Endothelial cell of umbilical vein (primary cell): ENCODE measurements around the gene PANX1. TPM values are rescaled to one million over a fixed set of nuclear protein-coding genes. Genes with fewer than 3 reads are reported as not detected.

Experiments
- BruUV-seq: library from RNA; stranded (reverse); fragments of 400-500 nt; replicated peaks from 2 replicates; lab custom pipeline; 2021; lab: Mats Ljungman, UMichigan
- CTCF ChIA-PET: fragments of 300-600, 350-600 bp; sonication (Branson Sonifier 250); formaldehyde crosslinking; loops from one replicate; lab custom pipeline; 2021; ENCODE audit warnings: antibody characterized with exemption, inconsistent platforms; lab: Charles Lee
- POLR2A ChIA-PET: fragments of 300-600, 350-600 bp; sonication (Branson Sonifier 250); formaldehyde crosslinking; loops from one replicate; lab custom pipeline; 2021; ENCODE audit warnings: antibody characterized with exemption, inconsistent platforms; lab: Charles Lee
- DNase-seq: peaks from one replicate; pipeline ENCODE4 v3.0.0-alpha.2; 2011; ENCODE audit warnings: low read depth, low spot score
- FAIRE-seq: peaks from 2 replicates; lab custom pipeline; 2011; peaks lifted over from hg19 to GRCh38; lab: Jason Lieb, UNC
- H2AFZ ChIP-seq: 2 replicates; pipeline ENCODE4 v1.6.0; 2012; ENCODE audit warnings: low read depth, low read length, control low read depth, inconsistent platforms
- H3K27ac ChIP-seq: 2 replicates; pipeline ENCODE4 v1.5.1; 2011; ENCODE audit warnings: low read depth, mild to moderate bottlenecking, control low read depth, low read length, moderate library complexity; ENCODE audit not compliant: insufficient read depth
- H3K27me3 ChIP-seq, 2 experiments: 2 replicates each; pipeline versions ENCODE4 v1.6.0 to v1.6.1; 2011; ENCODE audit warnings: low read length in 2 of 2, mixed read lengths in 1 of 2; ENCODE audit not compliant: control insufficient read depth in 2 of 2, insufficient read depth in 2 of 2
- H3K36me3 ChIP-seq, 2 experiments: 2 replicates in 1 of 2; 3 replicates in 1 of 2; pipeline ENCODE4 v1.5.1; 2011; ENCODE audit warnings: low read length in 2 of 2, mild to moderate bottlenecking in 1 of 2, moderate library complexity in 1 of 2; ENCODE audit not compliant: control insufficient read depth in 2 of 2, insufficient read depth in 2 of 2; ENCODE audit errors: extremely low read depth in 1 of 2
- H3K4me1 ChIP-seq: 3 replicates; pipeline ENCODE4 v1.5.1; 2011; ENCODE audit warnings: mild to moderate bottlenecking, low read length; ENCODE audit not compliant: control insufficient read depth, insufficient read depth; ENCODE audit errors: extremely low read depth
- H3K4me2 ChIP-seq: 2 replicates; pipeline ENCODE4 v1.6.1; 2011; ENCODE audit warnings: low read length, control low read depth, mixed read lengths; ENCODE audit not compliant: insufficient read depth
- H3K4me3 ChIP-seq, 3 experiments: fragments of 200-600 bp in 1 of 3; sonication (generic), shearing (Covaris generic) in 1 of 3; replicated peaks in 1 of 3; 2 replicates each; pipeline ENCODE4 v1.5.1; 2011 to 2016; ENCODE audit warnings: control low read depth in 3 of 3, low read length in 3 of 3, mild to moderate bottlenecking in 2 of 3, inconsistent platforms in 1 of 3, low read depth in 1 of 3, moderate library complexity in 1 of 3; ENCODE audit not compliant: insufficient read depth in 1 of 3
- H3K79me2 ChIP-seq: 2 replicates; pipeline ENCODE4 v1.6.0; 2012; ENCODE audit warnings: low read length, inconsistent platforms; ENCODE audit not compliant: control insufficient read depth, insufficient read depth
- H3K9ac ChIP-seq: replicated peaks from 2 replicates; pipeline ENCODE3; 2011; ENCODE audit warnings: low read length, control low read depth; ENCODE audit not compliant: insufficient read depth; ENCODE audit errors: extremely low read depth
- H3K9me1 ChIP-seq: replicated peaks from 3 replicates; pipeline ENCODE4 v1.6.0; 2011; ENCODE audit warnings: mild to moderate bottlenecking, low read length; ENCODE audit not compliant: control insufficient read depth, insufficient read depth; ENCODE audit errors: extremely low read depth
- H3K9me3 ChIP-seq: replicated peaks from 2 replicates; pipeline ENCODE4 v1.5.1; 2012; ENCODE audit warnings: low read length, inconsistent platforms; ENCODE audit not compliant: control insufficient read depth, insufficient read depth
- H4K20me1 ChIP-seq: replicated peaks from 2 replicates; pipeline ENCODE3; 2011; ENCODE audit warnings: mild to moderate bottlenecking, low read length; ENCODE audit not compliant: control insufficient read depth, insufficient read depth; ENCODE audit errors: extremely low read depth
- CTCF ChIP-seq, 2 donors: IDR thresholded peaks; 1 replicate in 1 of 2; 2 replicates in 1 of 2; pipeline ENCODE4 v1.5.1; 2011; ENCODE audit warnings: low read length in 2 of 2, mild to moderate bottlenecking in 2 of 2, moderate library complexity in 2 of 2, control low read depth in 1 of 2, inconsistent platforms in 1 of 2, low read depth in 1 of 2; ENCODE audit not compliant: insufficient read depth in 1 of 2; ENCODE audit errors: extremely low read depth in 1 of 2
- EZH2 ChIP-seq: IDR thresholded peaks from 2 replicates; pipeline ENCODE4 v1.6.1; 2012; ENCODE audit warnings: borderline replicate concordance, low read depth, mild to moderate bottlenecking, moderate library complexity, low read length, inconsistent platforms; ENCODE audit not compliant: severe bottlenecking
- JUN ChIP-seq: IDR thresholded peaks from 2 replicates; pipeline ENCODE4 v1.6.1; 2011; ENCODE audit warnings: borderline replicate concordance, low read depth; ENCODE audit not compliant: insufficient read length, insufficient read depth
- MAX ChIP-seq: IDR thresholded peaks from 2 replicates; pipeline ENCODE4 v1.6.1; 2011; ENCODE audit not compliant: insufficient read depth, insufficient read length
- MYC ChIP-seq: IDR thresholded peaks from one replicate; pipeline ENCODE4 v1.6.1; 2011; ENCODE audit warnings: mild to moderate bottlenecking, low read depth, low read length
- POLR2AphosphoS5 ChIP-seq: IDR thresholded peaks from 2 replicates; pipeline ENCODE4 v1.6.1; 2012; ENCODE audit warnings: low read depth, mild to moderate bottlenecking, control low read depth, low read length, moderate library complexity; ENCODE audit not compliant: insufficient read depth
- dilution Hi-C: fragments of 300-500 bp; cut with MboI; formaldehyde crosslinking; loops from one replicate; pipeline ENCODE4 v1.15.0; 2019; ENCODE audit warnings: low sequenced_read_pairs; ENCODE audit not compliant: extremely low pct_ligation_motif_present
- intact Hi-C: fragments of 100-400 bp; cut with micrococcal nuclease; formaldehyde crosslinking; loops from one replicate; pipeline ENCODE4 v1.10.0; 2022
- polyA plus RNA-seq, 4 experiments: library from polyadenylated mRNA; depleted of rRNA in 3 of 4; stranded (reverse) in 3 of 4; unstranded in 1 of 4; fragments of >200 nt; gene quantifications; 2 replicates each; pipeline versions ENCODE4 v1.2.1 to v1.2.3, GENCODE V29; 2011 to 2012; ENCODE audit warnings: missing spikeins in 1 of 4
- total RNA-seq: library from RNA; stranded (reverse); gene quantifications from 2 replicates; pipeline ENCODE4 v1.2.3, GENCODE V29; 2021

PANX1 gene
- total and polyA plus RNA-seq, 2 donors (not counting 3 experiments of a cell fraction or from before 2014, with no cell fraction given) = 9.5 to 20.9 TPM

- intact Hi-C loops = no loop called here
- H3K4me3 ChIP-seq = no peak overlapping the region
- no peaks in the 10 kb centered on the region for H3K9me1 ChIP-seq
- H4K20me1 ChIP-seq = no peaks in the 10 kb centered on the region
- FAIRE-seq = no peak
- no peak for TF ChIP-seq EZH2
- no peak for TF ChIP-seq MYC
- TF ChIP-seq MAX = no peak
- TF ChIP-seq POLR2AphosphoS5 = no peak
- TF ChIP-seq JUN = no peak
- no peak for TF ChIP-seq CTCF (IDR thresholded peaks at IDR 0.05; ENCODE audit: extremely low read depth in 1 of 2, insufficient read depth in 1 of 2, low read depth in 1 of 2, low read length in 2 of 2)
- H3K36me3 ChIP-seq = no peaks in the 10 kb centered on the region
- no peak overlapping the region for H3K4me2 ChIP-seq
- H3K27ac ChIP-seq = no peak overlapping the region
- H3K9me3 ChIP-seq = no peaks in the 10 kb centered on the region
- H3K79me2 ChIP-seq = peaks cover 17% of the 10 kb centered on the region
- dilution Hi-C loops = no loop called here
- no peak for DNase-seq
- ChIA-PET CTCF (no interaction called here), POLR2A (no interaction called here)
- peaks cover 20% of the 10 kb centered on the region for H3K4me1 ChIP-seq
- BruUV-seq = no TSS peak
- no peak overlapping the region for H3K9ac ChIP-seq
- H2AFZ ChIP-seq = no peak overlapping the region
- no peaks in the 10 kb centered on the region for H3K27me3 ChIP-seq
Observed at GRCh38 chr11:94125407-94126115, 3.1 kb upstream of the PANX1 start.
